ENCODE results near the gene MICAL3. TPM values are rescaled to one million over a fixed set of nuclear protein-coding genes. Genes with fewer than 3 reads are reported as not detected.

MICAL3 gene
- polyA plus RNA-seq, 1 of the 3 experiments (the other 2 are of a cell fraction), result 83.1 TPM

DNA sequence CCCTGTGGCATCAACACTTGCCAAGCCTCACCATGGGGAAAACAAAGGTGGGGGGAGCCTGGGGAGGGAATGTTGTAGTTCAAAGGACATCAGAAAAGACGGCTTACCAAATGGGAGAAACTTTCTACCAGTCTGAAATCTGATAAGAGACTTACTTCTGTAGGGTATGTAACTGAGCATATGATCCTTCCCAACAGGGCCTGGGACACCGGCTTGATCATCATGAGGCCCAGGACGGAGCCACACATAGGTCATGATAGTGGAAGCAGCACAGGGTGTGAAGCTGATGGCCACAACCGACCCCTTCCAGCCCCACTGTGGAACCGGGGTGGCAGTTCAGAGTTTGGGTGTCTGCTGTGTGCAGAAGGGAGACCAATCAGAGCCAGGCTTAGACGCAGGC lies 51.1 kb downstream of the MICAL3 start:
- ChIA-PET POLR2A (no interaction called here), CTCF (interaction anchor here (1.2 kb wide), 1 partner anchor 102 kb away, joined by 3 read pairs; no protein-coding TSS in a partner anchor)
- peaks cover 15% of the 10 kb centered on the region for H4K20me1 ChIP-seq (ENCODE audit: insufficient read depth)
- peaks cover 88% of the 10 kb centered on the region for H3K79me2 ChIP-seq (ENCODE audit: insufficient read depth)
- peak overlapping the region; percentile 18 to 84; a peak in 3 of 4 replicates for H3K27ac ChIP-seq (ENCODE audit: low read depth in 2 of 2, low read length in 1 of 2)
- peak overlapping the region; percentile 4; the same call in 1 of the 2 replicates for H3K9ac ChIP-seq
- no peaks in the 10 kb centered on the region for H3K9me3 ChIP-seq
- WGBS (ENCODE audit: low lambda C conversion rate), result 72% methylated on average over 3 of the region's 6 CpGs
- peak overlapping the region; percentile 62 for H3K4me2 ChIP-seq
- H3K4me1 ChIP-seq (ENCODE audit: control insufficient read depth in 1 of 2, insufficient read depth in 2 of 2, low read depth in 1 of 2, low read length in 1 of 2), result peaks cover 20 to 26% of the 10 kb centered on the region in 2 experiments; a peak in 3 of 4 replicates
- no peak for DNase-seq
- H3K36me3 ChIP-seq (replicated peaks in 1 of 2; ENCODE audit: control insufficient read depth in 1 of 2, insufficient read depth in 2 of 2, low read length in 1 of 2), result no peaks in the 10 kb centered on the region
- no peaks in the 10 kb centered on the region for H3K27me3 ChIP-seq (ENCODE audit: insufficient read depth)
- H3K4me3 ChIP-seq (ENCODE audit: low read depth in 2 of 2, low read length in 1 of 2), result no peak overlapping the region
- H2AFZ ChIP-seq (ENCODE audit: low read depth), result no peak overlapping the region
- no peaks in the 10 kb centered on the region for H3K9me2 ChIP-seq
- H3F3A ChIP-seq (replicated peaks; ENCODE audit: insufficient read depth), result peaks cover 16% of the 10 kb centered on the region
- no peak for TF ChIP-seq FOSL2 (IDR thresholded peaks at IDR 0.05; ENCODE audit: borderline replicate concordance, low read depth)
- no peak for TF ChIP-seq JUND (IDR thresholded peaks at IDR 0.05)
- no peak for TF ChIP-seq ELF1 (IDR thresholded peaks at IDR 0.05)
- TF ChIP-seq SIN3A (IDR thresholded peaks at IDR 0.05; ENCODE audit: borderline replicate concordance, low read depth, low read length), result no peak
- no peak for TF ChIP-seq NFIC (IDR thresholded peaks at IDR 0.05; ENCODE audit: borderline replicate concordance)
- no peak for TF ChIP-seq PBX3 (IDR thresholded peaks at IDR 0.05)
- TF ChIP-seq TAF1 (IDR thresholded peaks at IDR 0.05; ENCODE audit: borderline replicate concordance, low read depth, low read length), result no peak
- no peak for TF ChIP-seq CHD2 (IDR thresholded peaks at IDR 0.05; ENCODE audit: low read length, partially characterized antibody)
- no peak for TF ChIP-seq RFX5 (IDR thresholded peaks at IDR 0.05; ENCODE audit: low read length)
- TF ChIP-seq POLR2AphosphoS5 (IDR thresholded peaks at IDR 0.05; ENCODE audit: low read depth, low read length), result no peak
- TF ChIP-seq, protein P1, sequence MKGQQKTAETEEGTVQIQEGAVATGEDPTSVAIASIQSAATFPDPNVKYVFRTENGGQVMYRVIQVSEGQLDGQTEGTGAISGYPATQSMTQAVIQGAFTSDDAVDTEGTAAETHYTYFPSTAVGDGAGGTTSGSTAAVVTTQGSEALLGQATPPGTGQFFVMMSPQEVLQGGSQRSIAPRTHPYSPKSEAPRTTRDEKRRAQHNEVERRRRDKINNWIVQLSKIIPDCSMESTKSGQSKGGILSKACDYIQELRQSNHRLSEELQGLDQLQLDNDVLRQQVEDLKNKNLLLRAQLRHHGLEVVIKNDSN (IDR thresholded peaks at IDR 0.05; ENCODE audit: borderline replicate concordance, low read depth), result no peak
- TF ChIP-seq MEF2A (IDR thresholded peaks at IDR 0.05; ENCODE audit: borderline replicate concordance, low read depth), result no peak

- peak overlapping the region; percentile 31 to 84 for H3K27ac ChIP-seq (ENCODE audit: low read depth in 2 of 2, low read length in 1 of 2)
- H3K27me3 ChIP-seq (ENCODE audit: insufficient read depth), result no peaks in the 10 kb centered on the region
- no peaks in the 10 kb centered on the region for H3K9me2 ChIP-seq
- DNase-seq, result no peak
- H4K20me1 ChIP-seq (ENCODE audit: insufficient read depth), result peaks cover 12% of the 10 kb centered on the region
- WGBS (ENCODE audit: low lambda C conversion rate), result 75% methylated on average over 14 of the region's 16 CpGs
- TF ChIP-seq ZBTB33 (IDR thresholded peaks at IDR 0.05; ENCODE audit: borderline replicate concordance, low read depth), result no peak
- TF ChIP-seq TCF12 (IDR thresholded peaks at IDR 0.05), result peak; percentile 44; the same call in 1 of the 2 replicates
- no peak for TF ChIP-seq YY1 (IDR thresholded peaks at IDR 0.05; ENCODE audit: low read depth)
- TF ChIP-seq PBX3 (IDR thresholded peaks at IDR 0.05), result 0 out of 2 replicates have a peak, but pooled peaks have one; percentile 27
- TF ChIP-seq NFIC (IDR thresholded peaks at IDR 0.05; ENCODE audit: borderline replicate concordance), result peak; percentile 69
- TF ChIP-seq RXRA (IDR thresholded peaks at IDR 0.05; ENCODE audit: borderline replicate concordance, low read depth), result peak; percentile 85
- 0 out of 2 replicates have a peak, but pooled peaks have one; percentile 30 for TF ChIP-seq JUND (IDR thresholded peaks at IDR 0.05)
- TF ChIP-seq EP300 (IDR thresholded peaks at IDR 0.05; ENCODE audit: borderline replicate concordance in 1 of 2, low read depth in 1 of 2, low read length in 1 of 2), result peak in 1 of 2 experiments; percentile 59; a peak in 1 of 4 replicates
- TF ChIP-seq GATA2 (CRISPR knock-in tag; IDR thresholded peaks at IDR 0.05), result no peak
- TF ChIP-seq, protein P1 (IDR thresholded peaks at IDR 0.05; ENCODE audit: borderline replicate concordance, low read depth), result 0 out of 2 replicates have a peak, but pooled peaks have one; percentile 19
- TF ChIP-seq TEAD4 (IDR thresholded peaks at IDR 0.05; ENCODE audit: borderline replicate concordance, insufficient read depth), result peak; percentile 85
- no peak for TF ChIP-seq GABPA (IDR thresholded peaks at IDR 0.05; ENCODE audit: low read depth)
- H3K9me3 ChIP-seq, result no peaks in the 10 kb centered on the region
- H2AFZ ChIP-seq (ENCODE audit: low read depth), result no peak overlapping the region
- peaks cover 88% of the 10 kb centered on the region for H3K79me2 ChIP-seq (ENCODE audit: insufficient read depth)
- POLR2A ChIA-PET, result no interaction called here
- H3K36me3 ChIP-seq (replicated peaks in 1 of 2; ENCODE audit: control insufficient read depth in 1 of 2, insufficient read depth in 2 of 2, low read length in 1 of 2), result no peaks in the 10 kb centered on the region
- H3F3A ChIP-seq (replicated peaks; ENCODE audit: insufficient read depth), result peaks cover 16% of the 10 kb centered on the region
- H3K9ac ChIP-seq, result peak overlapping the region; percentile 29; the same call in 1 of the 2 replicates
- peak overlapping the region; percentile 62 for H3K4me2 ChIP-seq
- CTCF ChIA-PET, result interaction anchor here (1.2 kb wide), 1 partner anchor 103 kb away, joined by 3 read pairs; no protein-coding TSS in a partner anchor
- no peak overlapping the region for H3K4me3 ChIP-seq (ENCODE audit: low read depth in 2 of 2, low read length in 1 of 2)
- H3K4me1 ChIP-seq (ENCODE audit: control insufficient read depth in 1 of 2, insufficient read depth in 2 of 2, low read depth in 1 of 2, low read length in 1 of 2), result peaks cover 20 to 26% of the 10 kb centered on the region in 2 experiments; a peak in 3 of 4 replicates
Observed at GRCh38 chr22:17972385-17973191, 51.8 kb downstream of the MICAL3 start.
